AG20443 (cell line): ENCODE data around the gene MUC4.
"Not testable (repeated sequence)": the region's sequence is repeated elsewhere in the genome, so short reads cannot be mapped to it uniquely, and the experiment has no call there.

Source experiments
- DNase-seq: peaks from one replicate; pipeline ENCODE4 v3.0.0; 2012; ENCODE audit warnings: low spot score, mixed read lengths

The MUC4 gene

GRCh38 chr3:195717852-195718476 is 93.8 kb downstream of the MUC4 start:
- DNase-seq: no peak

DNA sequence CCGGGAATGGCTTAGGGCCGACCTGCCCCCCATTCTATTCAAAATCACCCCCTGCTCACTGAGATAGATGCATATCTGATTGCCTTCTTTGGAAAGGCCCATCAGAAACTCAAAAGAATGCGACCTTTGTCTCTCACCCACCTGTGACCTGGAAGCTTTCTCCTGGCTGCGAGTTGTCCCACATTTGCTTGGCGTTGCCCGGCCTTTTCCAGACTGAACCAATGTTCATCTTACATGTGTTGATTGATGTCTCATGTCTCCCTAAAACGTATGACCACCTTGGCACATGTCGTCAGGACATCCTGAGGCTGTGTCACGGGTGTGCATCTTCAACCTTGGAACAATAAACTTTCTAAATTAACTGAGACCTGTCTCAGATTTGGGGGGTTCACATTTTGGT is 94.3 kb downstream of the MUC4 start:
- DNase-seq: no peak

DNA sequence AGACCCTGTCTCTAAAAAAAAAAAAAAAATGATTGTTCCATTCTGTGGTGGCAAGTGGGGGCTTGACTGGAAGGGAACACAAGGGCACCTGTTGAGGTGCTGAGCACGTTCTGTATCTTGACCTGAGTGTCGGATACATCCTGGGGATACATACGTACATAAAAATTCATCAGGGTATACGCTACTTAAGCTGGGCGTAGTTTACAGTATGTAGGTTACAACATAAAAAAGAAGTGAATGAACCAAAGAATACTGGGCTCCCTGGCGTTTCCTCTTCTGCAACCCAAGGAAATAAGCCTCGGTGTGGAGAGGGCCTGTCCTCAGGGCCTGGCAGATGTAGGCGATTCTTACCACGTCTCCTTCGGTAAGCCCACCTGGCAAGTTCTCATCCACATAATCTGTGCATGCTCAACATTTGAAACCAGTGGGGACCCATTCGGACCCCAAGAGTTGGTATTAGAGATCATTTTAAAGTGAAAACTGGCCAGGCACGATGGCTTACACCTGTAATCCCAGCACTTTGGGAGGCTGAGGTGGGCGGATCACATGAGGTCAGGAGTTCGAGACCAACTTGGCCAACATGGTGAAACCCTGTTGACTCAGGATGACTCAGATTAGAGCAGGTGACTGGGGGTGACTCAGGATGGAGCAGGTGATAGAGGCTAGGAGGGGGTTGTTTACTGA is 96.0 kb downstream of the MUC4 start:
- no peak for DNase-seq

DNA sequence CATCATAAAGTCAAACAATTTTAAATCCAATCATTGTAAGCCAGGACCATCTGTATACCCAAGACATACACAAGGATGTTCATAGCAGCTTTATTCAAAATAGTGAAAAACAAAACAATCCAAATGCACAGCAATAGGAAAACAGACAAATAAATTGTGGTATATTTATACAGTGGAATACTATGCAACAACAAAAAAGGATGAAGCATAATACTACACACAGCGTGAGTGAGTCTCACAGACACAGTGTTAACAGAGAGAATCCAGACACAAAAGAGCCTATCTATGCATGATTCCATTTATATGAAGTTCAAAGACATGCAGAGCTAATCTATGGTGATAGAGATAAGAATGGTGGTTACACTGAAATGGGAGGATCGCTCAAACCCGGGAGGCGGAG is 96.6 kb downstream of the MUC4 start:
- no peak for DNase-seq

GRCh38 chr3:195714380-195715011 is 97.2 kb downstream of the MUC4 start:
- no peak for DNase-seq

GRCh38 chr3:195713150-195713549 is 98.6 kb downstream of the MUC4 start:
- DNase-seq: not testable (repeated sequence)

DNA sequence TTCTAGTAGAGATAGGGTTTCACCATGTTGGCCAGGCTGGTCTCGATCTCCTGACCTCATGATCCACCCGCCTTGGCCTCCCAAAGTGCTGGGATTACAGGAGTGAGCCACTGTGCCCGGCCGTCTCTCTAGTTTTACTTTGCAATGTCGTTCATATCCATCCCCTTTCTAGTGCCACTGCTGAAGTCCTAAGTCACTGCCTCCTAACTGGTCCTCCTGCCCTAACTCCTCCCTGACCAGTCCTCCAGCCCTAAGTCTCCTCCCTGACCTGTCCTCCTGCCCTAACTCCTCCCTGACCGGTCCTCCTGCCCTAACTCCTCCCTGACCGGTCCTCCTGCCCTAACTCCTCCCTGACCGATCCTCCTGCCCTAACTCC is 99.2 kb downstream of the MUC4 start:
- DNase-seq: not testable (repeated sequence)

GRCh38 chr3:195711813-195712534 is 99.8 kb downstream of the MUC4 start:
- DNase-seq: no peak

GRCh38 chr3:195711091-195711812 is 100.5 kb downstream of the MUC4 start:
- not testable (repeated sequence) for DNase-seq

DNA sequence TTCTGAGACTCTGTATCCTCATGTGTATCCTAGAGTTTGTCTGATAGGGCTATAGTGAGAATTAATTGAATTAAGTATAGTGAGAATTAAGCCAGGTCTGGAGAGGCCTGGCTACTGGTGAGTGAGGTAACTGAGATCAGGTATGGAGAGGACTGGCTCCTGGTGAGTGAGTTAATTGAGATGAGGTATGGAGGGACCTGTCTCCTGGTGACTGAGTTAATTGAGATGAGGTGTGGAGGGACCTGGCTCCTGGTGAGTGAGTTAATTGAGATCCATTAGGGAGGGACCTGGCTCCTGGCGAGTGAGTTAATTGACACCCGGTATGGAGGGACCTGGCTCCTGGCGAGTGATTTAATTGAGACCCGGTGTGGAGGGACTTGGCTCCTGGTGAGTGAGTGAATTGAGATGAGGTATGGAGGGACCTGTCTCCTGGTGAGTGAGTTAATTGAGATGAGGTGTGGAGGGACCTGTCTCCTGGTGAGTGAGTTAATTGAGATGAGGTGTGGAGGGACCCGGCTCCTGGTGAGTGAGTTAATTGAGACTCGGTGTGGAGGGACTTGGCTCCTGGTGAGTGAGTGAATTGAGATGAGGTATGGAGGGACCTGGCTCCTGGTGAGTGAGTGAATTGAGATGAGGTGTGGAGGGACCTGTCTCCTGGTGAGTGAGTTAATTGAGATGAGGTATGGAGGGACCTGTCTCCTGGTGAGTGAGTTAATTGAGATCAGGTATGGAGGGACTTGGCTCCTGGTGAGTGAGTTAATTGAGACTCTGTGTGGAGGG is 101.4 kb downstream of the MUC4 start:
- DNase-seq: not testable (repeated sequence)

DNA sequence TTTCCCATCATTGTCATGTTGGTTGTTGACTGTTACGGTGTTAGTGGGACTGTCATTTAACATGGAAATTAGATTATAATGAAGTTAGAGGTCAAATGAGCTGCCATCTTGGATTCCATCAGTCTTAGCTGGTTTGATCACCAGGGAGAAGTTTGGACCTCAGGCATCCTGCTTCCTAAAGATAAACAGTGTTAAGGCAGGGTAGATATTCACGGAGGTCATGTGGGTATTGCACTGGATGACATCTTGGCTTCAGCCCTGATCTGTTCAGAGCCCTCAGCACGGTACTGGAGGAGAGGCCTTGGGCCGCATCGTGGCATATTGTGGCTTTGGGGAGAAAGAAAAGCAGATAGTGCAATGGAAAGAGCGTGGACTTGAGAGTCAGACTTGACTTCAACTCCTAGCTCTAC is 102.0 kb downstream of the MUC4 start:
- peak; percentile 7 for DNase-seq

- DNase-seq: no peak
Measured at GRCh38 chr3:195708626-195709481, 102.9 kb downstream of the MUC4 start.

DNA sequence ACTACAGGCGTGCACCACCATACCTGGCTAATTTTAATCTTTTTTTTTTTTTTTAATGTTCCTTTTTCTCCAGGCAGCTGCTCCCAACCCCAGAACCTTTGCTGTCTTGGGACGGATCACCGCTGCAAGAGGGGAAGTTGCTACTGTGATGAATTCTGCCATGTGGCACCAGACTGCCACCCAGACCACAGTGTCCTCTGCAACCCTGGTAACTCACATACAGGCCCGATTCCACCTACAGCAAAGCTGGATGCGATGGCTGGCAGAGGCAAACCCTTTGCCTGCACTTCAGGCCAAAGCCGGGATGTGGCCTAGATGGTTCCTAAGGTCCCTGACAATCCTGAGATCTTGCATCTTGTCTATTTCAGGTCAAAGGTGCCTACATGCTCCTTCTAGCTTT is 103.7 kb downstream of the MUC4 start:
- DNase-seq: no peak

- DNase-seq: no peak
Measured at GRCh38 chr3:195705081-195705991, 106.4 kb downstream of the MUC4 start.

DNA sequence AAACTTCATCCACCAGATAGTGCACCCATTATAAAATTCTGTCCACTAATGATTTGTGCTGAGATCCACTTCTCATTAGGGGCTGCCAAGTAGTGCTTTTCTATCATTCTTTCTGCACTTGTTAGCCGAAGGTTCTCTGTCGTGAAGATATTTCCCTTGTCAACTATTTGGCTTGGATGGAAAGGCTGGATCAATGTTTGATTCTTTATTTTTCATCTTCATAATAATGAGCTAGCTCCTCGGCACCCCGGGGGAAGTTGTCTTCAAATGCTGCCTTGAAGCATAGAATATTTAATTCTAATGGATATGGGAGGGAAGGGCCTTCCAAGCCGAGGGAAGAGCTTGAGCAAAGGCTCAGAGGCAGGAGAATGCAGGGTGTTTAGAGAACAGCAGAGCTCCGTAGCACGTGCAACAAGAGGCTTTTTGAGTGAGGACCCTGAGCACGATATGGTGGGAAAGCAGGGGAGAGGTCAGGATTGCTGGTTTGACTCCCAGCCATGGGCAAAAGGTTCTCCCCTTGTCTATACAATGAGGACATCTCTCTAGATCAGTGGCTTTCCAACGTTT is 107.2 kb downstream of the MUC4 start:
- DNase-seq: no peak

GRCh38 chr3:195703776-195704175 is 108.0 kb downstream of the MUC4 start:
- no peak for DNase-seq

GRCh38 chr3:195701042-195701915 is 110.5 kb downstream of the MUC4 start:
- DNase-seq: no peak

DNA sequence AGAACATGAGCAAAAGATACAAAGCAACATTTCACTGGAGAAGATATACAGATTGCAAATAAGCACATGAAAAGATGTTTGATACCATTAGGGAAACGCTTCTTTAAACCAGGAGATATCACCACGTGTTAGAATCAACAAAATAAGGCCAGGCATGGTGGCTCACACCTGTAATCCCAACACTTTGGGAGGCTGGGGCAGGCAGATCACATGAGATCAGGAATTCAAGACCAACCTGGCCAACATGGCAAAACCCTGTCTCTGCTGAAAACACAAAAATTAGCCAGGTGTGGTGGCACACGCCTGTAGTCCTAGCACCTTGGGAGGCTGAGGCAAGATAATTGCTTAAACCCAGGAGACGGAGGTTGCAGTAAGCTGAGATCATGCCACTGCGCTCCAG is 111.4 kb downstream of the MUC4 start:
- no peak for DNase-seq
